ENCODE measurements around the gene CDKN2B-AS1. TPM values are rescaled to one million over a fixed set of nuclear protein-coding genes. Genes with fewer than 3 reads are reported as not detected.

Gene CDKN2B-AS1
- polyA plus RNA-seq, 1 donor from 2014 or later: not detected

GRCh38 chr9:21967702-21968101 lies 26.9 kb upstream of the CDKN2B-AS1 start:
- TF ChIP-seq RAD21 (conservative IDR thresholded peaks at IDR 0.05) (no peak), MXI1 (conservative IDR thresholded peaks at IDR 0.05; ENCODE audit: poor library complexity, severe bottlenecking) (no peak), EP300 (conservative IDR thresholded peaks at IDR 0.05; ENCODE audit: poor library complexity, severe bottlenecking) (no peak), CTCF (IDR thresholded peaks at IDR 0.05; ENCODE audit: poor library complexity, severe bottlenecking) (no peak), POLR2AphosphoS5 (IDR thresholded peaks at IDR 0.05) (no peak), TAF1 (IDR thresholded peaks at IDR 0.05; ENCODE audit: low read depth) (no peak), SMC3 (conservative IDR thresholded peaks at IDR 0.05; ENCODE audit: poor library complexity) (no peak), EZH2 (IDR thresholded peaks at IDR 0.05; ENCODE audit: borderline replicate concordance, insufficient read depth, low read length, poor library complexity, severe bottlenecking) (no peak), REST (IDR thresholded peaks at IDR 0.05; ENCODE audit: borderline replicate concordance) (no peak)
- no peaks in the 10 kb centered on the region for H4K20me1 ChIP-seq (ENCODE audit: insufficient read depth)

GRCh38 chr9:21968331-21969010 lies 26.1 kb upstream of the CDKN2B-AS1 start:
- H2AFZ ChIP-seq (ENCODE audit: low read depth, low read length): no peak overlapping the region
- no peaks in the 10 kb centered on the region for H3K79me2 ChIP-seq (replicated peaks; ENCODE audit: insufficient read depth, low read length)
- no peaks in the 10 kb centered on the region for H3F3A ChIP-seq (ENCODE audit: insufficient read depth, low read length, poor library complexity, severe bottlenecking)
- H3K9ac ChIP-seq (ENCODE audit: low read length): no peak overlapping the region
- H3K36me3 ChIP-seq (ENCODE audit: insufficient read depth, low read length): no peaks in the 10 kb centered on the region
- TF ChIP-seq RAD21 (conservative IDR thresholded peaks at IDR 0.05): no peak
- no peak for TF ChIP-seq EP300 (conservative IDR thresholded peaks at IDR 0.05; ENCODE audit: poor library complexity, severe bottlenecking)
- TF ChIP-seq REST (IDR thresholded peaks at IDR 0.05; ENCODE audit: borderline replicate concordance): no peak
- TF ChIP-seq SMC3 (conservative IDR thresholded peaks at IDR 0.05; ENCODE audit: poor library complexity): no peak
- no peak for TF ChIP-seq TAF1 (IDR thresholded peaks at IDR 0.05; ENCODE audit: low read depth)
- TF ChIP-seq EZH2 (IDR thresholded peaks at IDR 0.05; ENCODE audit: borderline replicate concordance, insufficient read depth, low read length, poor library complexity, severe bottlenecking): peak; percentile 89
- no peak for TF ChIP-seq CTCF (IDR thresholded peaks at IDR 0.05; ENCODE audit: poor library complexity, severe bottlenecking)
- no peak for TF ChIP-seq MXI1 (conservative IDR thresholded peaks at IDR 0.05; ENCODE audit: poor library complexity, severe bottlenecking)
- TF ChIP-seq POLR2AphosphoS5 (IDR thresholded peaks at IDR 0.05): peak; percentile 69
- no peak overlapping the region for H3K27ac ChIP-seq (ENCODE audit: low read length)
- no peaks in the 10 kb centered on the region for H3K9me2 ChIP-seq (ENCODE audit: insufficient read depth, low read length)
- no peaks in the 10 kb centered on the region for H4K20me1 ChIP-seq (ENCODE audit: insufficient read depth)
- peak overlapping the region; percentile 41 for H3K4me3 ChIP-seq (ENCODE audit: low read length)
- peaks cover 100% of the 10 kb centered on the region for H3K27me3 ChIP-seq (ENCODE audit: insufficient read depth, low read depth, low read length)
- no peak overlapping the region for H3K4me2 ChIP-seq (ENCODE audit: low read length)
- H3K9me3 ChIP-seq (ENCODE audit: low read length): peaks cover 7% of the 10 kb centered on the region

More at GRCh38 chr9:21967702-21968101, 26.9 kb upstream of the CDKN2B-AS1 start:
- Histone ChIP-seq H3K9ac (ENCODE audit: low read length) (no peak overlapping the region), H3K27ac (ENCODE audit: low read length) (no peak overlapping the region), H3K4me3 (ENCODE audit: low read length) (no peak overlapping the region), H3K4me2 (ENCODE audit: low read length) (no peak overlapping the region), H3K36me3 (ENCODE audit: insufficient read depth, low read length) (no peaks in the 10 kb centered on the region), H2AFZ (ENCODE audit: low read depth, low read length) (no peak overlapping the region), H3K9me2 (ENCODE audit: insufficient read depth, low read length) (no peaks in the 10 kb centered on the region), H3K79me2 (replicated peaks; ENCODE audit: insufficient read depth, low read length) (no peaks in the 10 kb centered on the region), H3K9me3 (ENCODE audit: low read length) (peaks cover 14% of the 10 kb centered on the region), H3K27me3 (ENCODE audit: insufficient read depth, low read depth, low read length) (peaks cover 100% of the 10 kb centered on the region), H3F3A (ENCODE audit: insufficient read depth, low read length, poor library complexity, severe bottlenecking) (no peaks in the 10 kb centered on the region)

Measured in neural cell (in vitro differentiated cells).